HepG2 (cell line): ENCODE measurements around the gene EIF3A. TPM values are rescaled to one million over a fixed set of nuclear protein-coding genes. Genes with fewer than 3 reads are reported as not detected.

Experiments
- BRD4 ChIP-seq: sonication (generic); formaldehyde crosslinking; IDR thresholded peaks from 2 replicates; pipeline ENCODE4 v1.4.0; 2020; ENCODE audit warnings: missing genetic modification reagents
- IKZF4 ChIP-seq: sonication (generic); formaldehyde crosslinking; IDR thresholded peaks from 2 replicates; pipeline ENCODE4 v1.5.1; 2020; ENCODE audit warnings: borderline replicate concordance, mild to moderate bottlenecking, low read depth, missing genetic modification reagents; ENCODE audit errors: not compliant biosample characterization
- IRX3 ChIP-seq: sonication (generic); formaldehyde crosslinking; IDR thresholded peaks from 2 replicates; pipeline ENCODE4 v1.8.1; 2023; ENCODE audit warnings: mild to moderate bottlenecking, low read depth, missing genetic modification reagents, borderline replicate concordance
- KDM3A ChIP-seq: IDR thresholded peaks from 2 replicates; pipeline ENCODE4 v1.6.1; 2018; ENCODE audit warnings: low read depth, missing compliant biosample characterization
- KLF6 ChIP-seq: IDR thresholded peaks from 2 replicates; pipeline ENCODE4 v1.8.0; 2016; ENCODE audit warnings: missing biosample characterization, missing genetic modification reagents
- MYC ChIP-seq: sonication (generic); formaldehyde crosslinking; IDR thresholded peaks from 2 replicates; pipeline ENCODE4 v1.9.0; 2021; ENCODE audit warnings: missing genetic modification reagents, borderline replicate concordance
- NR2F6 ChIP-seq, 2 experiments: IDR thresholded peaks; 2 replicates each; pipeline ENCODE4 v1.6.1; 2016; ENCODE audit warnings: antibody characterized with exemption in 1 of 2, mild to moderate bottlenecking in 1 of 2
- POLR2A ChIP-seq, 2 experiments: IDR thresholded peaks; 2 replicates each; pipeline ENCODE4 v1.6.1; 2011; ENCODE audit warnings: low read depth in 2 of 2, low read length in 2 of 2, mild to moderate bottlenecking in 1 of 2, moderate library complexity in 1 of 2; ENCODE audit not compliant: insufficient read depth in 1 of 2
- RFXAP ChIP-seq: sonication (generic); formaldehyde crosslinking; IDR thresholded peaks from 2 replicates; pipeline ENCODE4 v1.4.0; 2020; ENCODE audit warnings: missing genetic modification reagents, borderline replicate concordance
- RXRB ChIP-seq: IDR thresholded peaks from 2 replicates; pipeline ENCODE4 v1.6.1; 2016; ENCODE audit warnings: borderline replicate concordance, missing genetic modification reagents, missing compliant biosample characterization
- SKI ChIP-seq: fragments of 450-650 bp; IDR thresholded peaks from one replicate; pipeline ENCODE4 v1.6.1; 2018; ENCODE audit warnings: mild to moderate bottlenecking; ENCODE audit not compliant: partially characterized antibody
- SP1 ChIP-seq, 2 experiments: fragments of 450-650 bp in 1 of 2; sonication (generic) in 1 of 2; formaldehyde crosslinking in 1 of 2; IDR thresholded peaks; 2 replicates each; pipeline versions ENCODE4 v1.4.0 to v1.6.1; 2016 to 2020; ENCODE audit warnings: missing genetic modification reagents in 1 of 2
- ZNF101 ChIP-seq: sonication (generic); formaldehyde crosslinking; IDR thresholded peaks from 2 replicates; pipeline ENCODE4 v1.4.0; 2020; ENCODE audit warnings: mild to moderate bottlenecking, low read depth, missing genetic modification reagents, borderline replicate concordance
- ZNF3 ChIP-seq: IDR thresholded peaks from 2 replicates; pipeline ENCODE4 v1.7.0; 2017; ENCODE audit warnings: inconsistent platforms
- ZNF605 ChIP-seq: sonication (generic); formaldehyde crosslinking; IDR thresholded peaks from 2 replicates; pipeline ENCODE4 v1.8.0; 2022; ENCODE audit warnings: mild to moderate bottlenecking, missing genetic modification reagents
- ZNF619 ChIP-seq: sonication (generic); formaldehyde crosslinking; IDR thresholded peaks from 2 replicates; pipeline ENCODE4 v1.4.0; 2020; ENCODE audit warnings: mild to moderate bottlenecking, missing genetic modification reagents
- ZNF772 ChIP-seq: sonication (generic); formaldehyde crosslinking; IDR thresholded peaks from 2 replicates; pipeline ENCODE4 v1.5.0; 2020; ENCODE audit warnings: mild to moderate bottlenecking, missing genetic modification reagents
- ZSCAN12 ChIP-seq: sonication (generic); formaldehyde crosslinking; IDR thresholded peaks from 2 replicates; pipeline ENCODE4 v1.9.0; 2021; ENCODE audit warnings: mild to moderate bottlenecking, missing genetic modification reagents
- ZSCAN31 ChIP-seq: sonication (generic); formaldehyde crosslinking; IDR thresholded peaks from 2 replicates; pipeline ENCODE4 v1.5.0; 2020; ENCODE audit warnings: low read depth, mild to moderate bottlenecking, missing genetic modification reagents
- polyA plus RNA-seq, 8 experiments: library from polyadenylated mRNA; depleted of rRNA in 3 of 8; stranded (reverse) in 7 of 8; unstranded in 1 of 8; fragments of >200 nt; fragmentation: Illumina TruSeq in 4 of 8; extraction: Trizol in 4 of 8; gene quantifications; 2 replicates each; pipeline versions ENCODE4 v1.2.1 to v1.2.3, GENCODE V29; 2011 to 2016; ENCODE audit warnings: low read depth in 4 of 8, missing spikeins in 1 of 8, mixed read lengths in 1 of 8; ENCODE audit not compliant: insufficient read depth in 1 of 8
- total RNA-seq, 5 experiments: library from RNA; depleted of rRNA; stranded (reverse); fragments of >200 nt; fragmentation: Illumina TruSeq; extraction: Trizol; gene quantifications; 2 replicates each; pipeline ENCODE4 v1.2.3, GENCODE V29; 2016; ENCODE audit warnings: low read depth in 1 of 5
- TF ChIP-seq, protein P1 (sequence below): sonication (generic); formaldehyde crosslinking; IDR thresholded peaks from 2 replicates; pipeline ENCODE4 v1.5.1; 2020; ENCODE audit warnings: missing genetic modification reagents, mild to moderate bottlenecking, borderline replicate concordance
- TF ChIP-seq, protein P2 (sequence below): IDR thresholded peaks from 2 replicates; pipeline ENCODE4 v1.6.1; 2016; ENCODE audit warnings: missing genetic modification reagents, missing compliant biosample characterization
- TF ChIP-seq, protein P3 (sequence below): sonication (generic); formaldehyde crosslinking; IDR thresholded peaks from 2 replicates; pipeline ENCODE4 v1.5.1; 2020; ENCODE audit warnings: missing genetic modification reagents, mild to moderate bottlenecking, borderline replicate concordance
- TF ChIP-seq, protein P4 (sequence below): sonication (generic); formaldehyde crosslinking; IDR thresholded peaks from 2 replicates; pipeline ENCODE4 v1.4.0; 2020; ENCODE audit warnings: missing genetic modification reagents

EIF3A gene
- total and polyA plus RNA-seq, 2 of the 13 experiments (the other 11 are each of a cell fraction or from before 2014, with no cell fraction given): 25.6 to 117 TPM

DNA sequence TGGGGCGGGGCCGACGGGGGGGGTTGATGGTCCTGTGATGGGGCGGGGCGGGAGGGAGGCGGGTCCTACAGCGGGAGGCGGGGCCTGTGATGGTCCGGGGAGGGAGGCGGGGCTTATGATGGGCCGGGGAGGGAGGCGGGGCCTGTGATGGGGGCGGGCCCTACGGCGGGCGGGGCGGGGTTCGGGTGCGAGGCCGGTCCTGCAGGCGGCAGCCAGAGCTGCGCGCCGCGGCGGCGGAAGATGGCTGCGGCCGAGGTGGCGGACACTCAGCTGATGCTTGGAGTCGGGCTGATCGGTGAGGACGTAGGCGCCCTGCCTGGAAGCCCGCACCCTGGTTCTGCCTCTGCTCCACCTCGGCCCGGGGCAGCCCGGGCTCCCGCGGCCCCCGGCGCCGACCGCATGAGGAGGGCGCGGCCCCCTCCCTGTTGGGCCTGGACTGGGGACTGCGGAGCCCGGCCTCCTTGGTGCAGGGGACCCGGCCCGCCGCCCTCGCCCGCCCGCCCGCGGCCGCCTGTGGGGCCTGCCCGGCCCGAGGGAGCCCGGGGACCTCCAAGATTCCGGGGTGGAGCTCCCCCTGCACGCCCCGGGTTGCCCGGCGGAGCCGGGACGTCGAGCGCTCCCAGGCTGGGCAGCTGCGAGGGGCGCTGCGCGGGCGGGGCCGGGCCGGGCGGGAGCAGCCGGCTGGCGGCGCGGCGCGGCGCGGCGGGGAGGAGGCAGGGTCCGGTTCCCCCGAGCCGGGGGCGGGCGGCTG, 23.5 kb upstream of the EIF3A start, which contains the start of gene DENND10 (continued):
- TF ChIP-seq ZNF605 (CRISPR knock-in tag) (no peak), RXRB (CRISPR knock-in tag) (0 out of 2 replicates have a peak, but pooled peaks have one; percentile 25), IRX3 (CRISPR knock-in tag) (peak; percentile 51; the same call in 1 of the 2 replicates), POLR2A (IDR thresholded peaks at IDR 0.05; ENCODE audit: insufficient read depth in 1 of 2, low read depth in 2 of 2, low read length in 2 of 2) (peak; percentile 87 to 98), SKI (peak; percentile 46), ZNF3 (CRISPR knock-in tag) (no peak), IKZF4 (CRISPR knock-in tag) (peak; percentile 78), ZNF619 (CRISPR knock-in tag) (no peak), NR2F6 (IDR thresholded peaks at IDR 0.05) (no peak), NR2F6 (CRISPR knock-in tag; IDR thresholded peaks at IDR 0.05) (0 out of 2 replicates have a peak, but pooled peaks have one; percentile 11), RFXAP (peak; percentile 45; the same call in 1 of the 2 replicates), SP1 (IDR thresholded peaks at IDR 0.05) (no peak), SP1 (CRISPR knock-in tag; IDR thresholded peaks at IDR 0.05) (peak; percentile 73), ZSCAN31 (peak; percentile 48; the same call in 1 of the 2 replicates), ZSCAN12 (peak; percentile 74; the same call in 1 of the 2 replicates), ZNF101 (no peak), ZNF772 (CRISPR knock-in tag) (peak; percentile 63; the same call in 1 of the 2 replicates), MYC (peak; percentile 42), KLF6 (CRISPR knock-in tag) (peak; percentile 56; the same call in 1 of the 2 replicates), BRD4 (CRISPR knock-in tag) (0 out of 2 replicates have a peak, but pooled peaks have one; percentile 41), KDM3A (CRISPR knock-in tag) (0 out of 2 replicates have a peak, but pooled peaks have one; percentile 16)
- TF ChIP-seq, protein P1, sequence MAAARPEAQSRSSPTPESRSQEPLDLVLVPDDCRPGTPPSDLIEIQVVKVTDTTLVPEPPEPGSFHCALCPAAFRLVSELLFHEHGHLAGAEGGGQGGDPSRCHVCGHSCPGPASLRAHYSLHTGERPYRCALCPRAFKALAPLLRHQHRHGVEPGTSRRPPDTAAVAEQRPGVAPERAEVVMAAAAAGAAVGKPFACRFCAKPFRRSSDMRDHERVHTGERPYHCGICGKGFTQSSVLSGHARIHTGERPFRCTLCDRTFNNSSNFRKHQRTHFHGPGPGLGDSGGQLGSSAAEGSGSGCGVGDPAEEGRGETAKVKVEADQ (CRISPR knock-in tag): peak; percentile 91; the same call in 1 of the 2 replicates
- TF ChIP-seq, protein P2, sequence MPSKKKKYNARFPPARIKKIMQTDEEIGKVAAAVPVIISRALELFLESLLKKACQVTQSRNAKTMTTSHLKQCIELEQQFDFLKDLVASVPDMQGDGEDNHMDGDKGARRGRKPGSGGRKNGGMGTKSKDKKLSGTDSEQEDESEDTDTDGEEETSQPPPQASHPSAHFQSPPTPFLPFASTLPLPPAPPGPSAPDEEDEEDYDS (CRISPR knock-in tag): peak; percentile 50; the same call in 1 of the 2 replicates
- TF ChIP-seq, protein P3, sequence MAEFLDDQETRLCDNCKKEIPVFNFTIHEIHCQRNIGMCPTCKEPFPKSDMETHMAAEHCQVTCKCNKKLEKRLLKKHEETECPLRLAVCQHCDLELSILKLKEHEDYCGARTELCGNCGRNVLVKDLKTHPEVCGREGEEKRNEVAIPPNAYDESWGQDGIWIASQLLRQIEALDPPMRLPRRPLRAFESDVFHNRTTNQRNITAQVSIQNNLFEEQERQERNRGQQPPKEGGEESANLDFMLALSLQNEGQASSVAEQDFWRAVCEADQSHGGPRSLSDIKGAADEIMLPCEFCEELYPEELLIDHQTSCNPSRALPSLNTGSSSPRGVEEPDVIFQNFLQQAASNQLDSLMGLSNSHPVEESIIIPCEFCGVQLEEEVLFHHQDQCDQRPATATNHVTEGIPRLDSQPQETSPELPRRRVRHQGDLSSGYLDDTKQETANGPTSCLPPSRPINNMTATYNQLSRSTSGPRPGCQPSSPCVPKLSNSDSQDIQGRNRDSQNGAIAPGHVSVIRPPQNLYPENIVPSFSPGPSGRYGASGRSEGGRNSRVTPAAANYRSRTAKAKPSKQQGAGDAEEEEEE (CRISPR knock-in tag): no peak
- TF ChIP-seq, protein P4, sequence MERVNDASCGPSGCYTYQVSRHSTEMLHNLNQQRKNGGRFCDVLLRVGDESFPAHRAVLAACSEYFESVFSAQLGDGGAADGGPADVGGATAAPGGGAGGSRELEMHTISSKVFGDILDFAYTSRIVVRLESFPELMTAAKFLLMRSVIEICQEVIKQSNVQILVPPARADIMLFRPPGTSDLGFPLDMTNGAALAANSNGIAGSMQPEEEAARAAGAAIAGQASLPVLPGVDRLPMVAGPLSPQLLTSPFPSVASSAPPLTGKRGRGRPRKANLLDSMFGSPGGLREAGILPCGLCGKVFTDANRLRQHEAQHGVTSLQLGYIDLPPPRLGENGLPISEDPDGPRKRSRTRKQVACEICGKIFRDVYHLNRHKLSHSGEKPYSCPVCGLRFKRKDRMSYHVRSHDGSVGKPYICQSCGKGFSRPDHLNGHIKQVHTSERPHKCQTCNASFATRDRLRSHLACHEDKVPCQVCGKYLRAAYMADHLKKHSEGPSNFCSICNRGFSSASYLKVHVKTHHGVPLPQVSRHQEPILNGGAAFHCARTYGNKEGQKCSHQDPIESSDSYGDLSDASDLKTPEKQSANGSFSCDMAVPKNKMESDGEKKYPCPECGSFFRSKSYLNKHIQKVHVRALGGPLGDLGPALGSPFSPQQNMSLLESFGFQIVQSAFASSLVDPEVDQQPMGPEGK (CRISPR knock-in tag): peak; percentile 59
